ENCODE results near the gene ZNF366. TPM values are rescaled to one million over a fixed set of nuclear protein-coding genes. Genes with fewer than 3 reads are reported as not detected.

The ZNF366 gene
- total RNA-seq, 4 donors from 2014 or later, result 1.3 to 14.7 (median 3.0) TPM

- TF ChIP-seq CTCF (IDR thresholded peaks at IDR 0.05), result no peak
- no peak for TF ChIP-seq POLR2A (IDR thresholded peaks at IDR 0.05)
- Histone ChIP-seq H3K4me3 (replicated peaks in 1 of 3) (no peak overlapping the region), H3K27me3 (no peaks in the 10 kb centered on the region), H3K36me3 (no peaks in the 10 kb centered on the region), H3K27ac (peak overlapping the region in 1 of 3 donors; percentile 4), H3K4me1 (no peaks in the 10 kb centered on the region), H3K9me3 (no peaks in the 10 kb centered on the region)
- 58 to 65% methylated on average over 6 of the region's 6 CpGs for whole genome bisulfite sequencing, 2 donors
- no peak for DNase-seq
- intact Hi-C loops (cut with DNase I), result no loop called here
Observed at GRCh38 chr5:72427488-72428437, 79.4 kb downstream of the ZNF366 start.

DNA sequence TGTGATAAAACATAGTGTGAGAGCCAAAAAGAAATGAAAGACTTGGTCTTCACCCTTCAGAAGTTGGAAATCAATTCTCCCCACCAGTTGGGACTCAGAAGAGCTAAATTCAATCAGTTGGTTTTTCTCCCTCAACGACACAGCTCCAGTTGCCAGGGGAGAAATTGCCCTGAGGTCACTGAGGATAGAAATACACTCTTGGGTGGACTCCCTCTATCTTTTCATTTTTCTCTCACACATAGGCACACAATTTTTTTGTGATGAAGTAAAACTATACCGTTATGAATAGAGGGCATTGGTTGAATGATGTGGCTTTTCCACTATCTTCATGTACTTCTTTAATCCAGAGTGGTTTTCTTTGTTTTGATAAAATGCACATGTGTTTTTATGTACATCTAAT, 80.2 kb downstream of the ZNF366 start:
- no peak for DNase-seq
- intact Hi-C loops (cut with DNase I), result no loop called here
- no peaks in the 10 kb centered on the region for H3K9me3 ChIP-seq
- H3K4me3 ChIP-seq (replicated peaks in 1 of 3), result no peak overlapping the region
- H3K27me3 ChIP-seq, result no peaks in the 10 kb centered on the region
- TF ChIP-seq POLR2A (IDR thresholded peaks at IDR 0.05) (no peak), CTCF (IDR thresholded peaks at IDR 0.05) (no peak)
- H3K4me1 ChIP-seq, result no peaks in the 10 kb centered on the region
- H3K36me3 ChIP-seq, result no peaks in the 10 kb centered on the region
- no peak overlapping the region for H3K27ac ChIP-seq
- 74 to 80% methylated on average over 2 of the region's 2 CpGs for WGBS, 2 donors

DNA sequence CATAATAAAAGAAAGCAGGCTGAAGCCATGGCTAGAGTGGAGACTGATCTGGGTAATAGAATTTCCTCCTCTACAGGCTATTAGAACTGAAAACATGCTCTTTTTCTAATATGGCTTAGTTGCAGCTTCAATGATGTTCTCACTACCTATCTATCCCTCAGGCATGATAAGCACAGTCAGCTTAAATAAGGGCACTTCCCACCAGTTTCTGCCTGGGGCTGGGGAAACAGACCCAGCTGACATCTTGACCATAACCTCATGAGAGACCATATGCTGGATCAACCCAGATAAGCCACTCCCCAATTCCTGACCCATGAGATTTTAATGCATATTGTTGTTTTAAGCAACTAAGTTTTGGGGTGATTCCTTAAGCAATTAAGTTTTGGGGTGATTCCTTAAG, 81.2 kb downstream of the ZNF366 start:
- no peaks in the 10 kb centered on the region for H3K4me1 ChIP-seq
- H3K36me3 ChIP-seq, result no peaks in the 10 kb centered on the region
- TF ChIP-seq POLR2A (IDR thresholded peaks at IDR 0.05) (no peak), CTCF (IDR thresholded peaks at IDR 0.05) (no peak)
- intact Hi-C loops (cut with DNase I), result no loop called here
- H3K27ac ChIP-seq, result no peak overlapping the region
- H3K4me3 ChIP-seq (replicated peaks in 1 of 3), result no peak overlapping the region
- DNase-seq, result no peak
- no peaks in the 10 kb centered on the region for H3K27me3 ChIP-seq
- no peaks in the 10 kb centered on the region for H3K9me3 ChIP-seq

- Histone ChIP-seq H3K27ac (no peak overlapping the region), H3K9me3 (no peaks in the 10 kb centered on the region), H3K36me3 (no peaks in the 10 kb centered on the region), H3K27me3 (no peaks in the 10 kb centered on the region), H3K4me1 (no peaks in the 10 kb centered on the region), H3K4me3 (replicated peaks in 1 of 3) (no peak overlapping the region)
- intact Hi-C loops (cut with DNase I), result no loop called here
- no peak for DNase-seq
- 93 to 97% methylated on average over 9 of the region's 9 CpGs for WGBS, 2 donors
- TF ChIP-seq POLR2A (IDR thresholded peaks at IDR 0.05) (no peak), CTCF (IDR thresholded peaks at IDR 0.05) (no peak)
Observed at GRCh38 chr5:72418271-72418670, 88.9 kb downstream of the ZNF366 start.

DNA sequence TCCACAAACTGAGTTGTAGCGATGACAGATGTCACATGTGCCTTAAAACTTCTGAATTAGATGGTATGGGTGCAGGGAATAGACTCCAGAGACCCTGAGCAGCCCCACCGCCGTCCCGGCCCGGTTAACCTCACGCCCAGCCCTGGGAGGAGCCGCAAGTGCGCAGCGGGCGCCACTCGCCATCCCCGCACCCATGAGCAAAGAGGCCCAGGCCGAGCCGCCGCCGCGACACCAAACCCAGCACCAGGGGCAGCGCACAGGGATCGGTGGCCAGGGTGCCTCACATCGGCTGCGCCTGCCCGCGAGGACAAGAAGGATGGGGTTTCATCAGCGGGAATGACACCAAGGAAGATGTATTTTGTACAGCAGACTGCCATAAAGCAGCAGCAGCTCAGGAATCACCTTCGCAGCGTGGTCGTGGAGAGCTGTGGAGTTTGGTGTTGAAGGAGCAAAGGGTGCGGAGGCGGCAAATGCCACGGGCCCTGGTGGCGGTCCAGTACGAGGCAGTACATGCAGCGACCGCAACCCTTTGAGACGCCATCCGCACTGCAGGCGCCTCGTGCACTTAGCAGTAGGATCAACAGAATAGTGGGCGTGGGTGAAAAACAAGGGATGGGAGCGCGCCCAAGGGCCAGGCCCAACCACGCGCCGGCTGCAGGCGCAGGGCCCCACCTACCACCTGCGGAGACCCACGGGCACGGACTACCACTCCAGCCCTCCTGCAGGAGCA, 89.7 kb downstream of the ZNF366 start:
- H3K36me3 ChIP-seq, result no peaks in the 10 kb centered on the region
- DNase-seq, result no peak
- no peak overlapping the region for H3K4me3 ChIP-seq (replicated peaks in 1 of 3)
- no peaks in the 10 kb centered on the region for H3K4me1 ChIP-seq
- 88 to 96% methylated on average over 37 to 40 of the region's 48 CpGs for WGBS, 2 donors
- no peak overlapping the region for H3K27ac ChIP-seq
- no peaks in the 10 kb centered on the region for H3K9me3 ChIP-seq
- intact Hi-C loops (cut with DNase I), result no loop called here
- TF ChIP-seq POLR2A (IDR thresholded peaks at IDR 0.05), result no peak
- TF ChIP-seq CTCF (IDR thresholded peaks at IDR 0.05), result no peak
- H3K27me3 ChIP-seq, result no peaks in the 10 kb centered on the region
